Gastroesophageal sphincter (tissue), 4 donors: ENCODE measurements around the gene HMG20A. TPM values are rescaled to one million over a fixed set of nuclear protein-coding genes. Genes with fewer than 3 reads are reported as not detected.

Experiments
- ATAC-seq: fragments of 150-250 bp; one replicate; pipeline ENCODE4 v1.9.1; 2016; ENCODE audit warnings: mild to moderate bottlenecking, moderate library complexity
- H3K27ac ChIP-seq, 4 donors: fragments of 200-600 bp; sonication (generic) in 3 of 4; 1 replicate in 3 of 4; 2 replicates in 1 of 4; pipeline ENCODE4 v1.5.1; 2016 to 2019
- H3K27me3 ChIP-seq: fragments of 200-600 bp; sonication (generic); one replicate; pipeline ENCODE4 v1.5.1; 2019
- H3K36me3 ChIP-seq, 2 donors: fragments of 200-600 bp; sonication (generic); one replicate each; pipeline ENCODE4 v1.5.1; 2019; ENCODE audit warnings: control low read depth in 1 of 2
- H3K4me1 ChIP-seq, 3 donors: fragments of 200-600 bp; sonication (generic); 1 replicate in 2 of 3; 2 replicates in 1 of 3; pipeline ENCODE4 v1.5.1; 2016 to 2019; ENCODE audit warnings: control low read depth in 2 of 3
- H3K4me3 ChIP-seq, 2 donors: fragments of 200-600 bp; sonication (generic); one replicate each; pipeline ENCODE4 v1.5.1; 2019; ENCODE audit warnings: mild to moderate bottlenecking in 1 of 2, moderate library complexity in 1 of 2
- H3K9me3 ChIP-seq, 3 donors: fragments of 200-600 bp; sonication (generic); one replicate each; pipeline ENCODE4 v1.5.1; 2017 to 2019; ENCODE audit warnings: control low read depth in 2 of 3
- CTCF ChIP-seq, 4 experiments: fragments of 200-600 bp in 2 of 4; fragments of 450-650 bp in 2 of 4; sonication (generic) in 1 of 4; IDR thresholded peaks; one replicate each; pipeline ENCODE4 v1.5.1; 2017 to 2019; ENCODE audit warnings: antibody characterized with exemption in 4 of 4, mild to moderate bottlenecking in 2 of 4, moderate library complexity in 2 of 4
- EP300 ChIP-seq: sonication (generic); formaldehyde crosslinking; IDR thresholded peaks from one replicate; pipeline ENCODE4 v1.6.1; 2017; ENCODE audit warnings: antibody characterized with exemption, mild to moderate bottlenecking
- POLR2A ChIP-seq, 2 donors: fragments of 450-650 bp; IDR thresholded peaks; one replicate each; pipeline ENCODE4 v1.6.1; 2017; ENCODE audit warnings: antibody characterized with exemption in 2 of 2, mild to moderate bottlenecking in 2 of 2, moderate library complexity in 1 of 2
- POLR2AphosphoS5 ChIP-seq: sonication (generic); formaldehyde crosslinking; IDR thresholded peaks from one replicate; pipeline ENCODE4 v1.6.1; 2017; ENCODE audit warnings: antibody characterized with exemption
- WGBS, 2 donors: methylation state at CpG; one replicate each; pipeline ENCODE4 v1.1.5; 2018; ENCODE audit warnings: low coverage in 1 of 2; 5-methylcytosine and 5-hydroxymethylcytosine counted together
- total RNA-seq, 4 donors: library from RNA; depleted of rRNA; stranded (reverse); fragments of >200 nt; gene quantifications; one replicate each; pipeline ENCODE4 v1.1.0, GENCODE V29; 2016

Gene HMG20A
- total RNA-seq, 4 donors from 2014 or later = 23.2 to 47.9 (median 33.2) TPM

- no peak for TF ChIP-seq POLR2A (IDR thresholded peaks at IDR 0.05)
- no peak for TF ChIP-seq CTCF (IDR thresholded peaks at IDR 0.05)
- no peak for TF ChIP-seq POLR2AphosphoS5
- no peak for TF ChIP-seq EP300
- Histone ChIP-seq H3K4me3 (no peak overlapping the region), H3K36me3 (peaks cover 0 to 22% of the 10 kb centered on the region in 2 donors), H3K4me1 (peaks cover 28 to 48% (median 31%) of the 10 kb centered on the region in 3 donors), H3K27ac (peak overlapping the region in 1 of 4 donors; percentile 20), H3K27me3 (no peaks in the 10 kb centered on the region), H3K9me3 (no peaks in the 10 kb centered on the region)
- ATAC-seq = no peak
Observed at GRCh38 chr15:77457905-77458265, 37.2 kb downstream of the HMG20A start.

DNA sequence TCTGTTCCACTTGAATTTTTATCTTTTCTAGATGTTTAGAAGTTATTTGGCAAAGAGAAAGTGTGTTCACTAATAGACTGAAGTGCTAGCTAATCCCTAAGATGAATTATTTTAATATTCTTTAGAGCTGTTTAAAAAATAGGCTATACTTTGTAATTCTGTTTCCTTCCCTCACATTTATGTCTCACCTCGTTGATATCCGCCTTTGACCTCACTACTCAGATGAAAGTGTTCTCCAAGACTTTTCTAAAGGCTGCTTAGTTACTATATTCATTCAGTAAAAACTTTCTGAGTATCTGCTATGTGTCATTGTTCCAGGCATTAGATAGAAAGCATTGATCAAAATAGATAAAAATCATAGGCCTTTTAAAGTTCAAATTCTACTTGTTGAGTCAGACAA lies 38.3 kb downstream of the HMG20A start:
- Histone ChIP-seq H3K4me3 (no peak overlapping the region), H3K36me3 (peaks cover 0 to 34% of the 10 kb centered on the region in 2 donors), H3K27ac (no peak overlapping the region), H3K4me1 (peaks cover 28 to 48% (median 31%) of the 10 kb centered on the region in 3 donors), H3K9me3 (no peaks in the 10 kb centered on the region), H3K27me3 (no peaks in the 10 kb centered on the region)
- ATAC-seq = no peak
- WGBS, 2 donors = 55 to 61% methylated on average over 2 of the region's 2 CpGs
- no peak for TF ChIP-seq EP300
- TF ChIP-seq POLR2A (IDR thresholded peaks at IDR 0.05) = no peak
- no peak for TF ChIP-seq CTCF (IDR thresholded peaks at IDR 0.05)
- no peak for TF ChIP-seq POLR2AphosphoS5

DNA sequence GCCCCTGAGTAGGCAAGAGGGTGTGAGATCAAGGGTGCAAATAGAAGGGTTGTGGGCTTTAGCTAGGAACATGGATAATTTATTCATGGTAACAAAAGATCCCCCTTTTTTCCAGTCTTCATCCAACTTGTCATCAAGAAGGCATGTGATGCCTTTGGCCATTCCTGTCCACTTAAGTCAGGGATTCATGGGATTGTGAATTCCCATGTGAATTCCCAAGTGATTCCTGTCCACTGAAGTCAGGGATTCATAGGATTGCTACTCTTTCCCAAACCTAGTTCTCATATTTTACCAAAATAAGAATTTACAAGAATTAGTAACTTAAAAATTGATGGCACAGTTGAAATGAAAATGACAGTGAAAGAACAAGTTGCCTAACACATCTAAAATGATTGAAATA lies 40.8 kb downstream of the HMG20A start:
- Histone ChIP-seq H3K9me3 (no peaks in the 10 kb centered on the region), H3K36me3 (peaks cover 0 to 57% of the 10 kb centered on the region in 2 donors), H3K4me3 (no peak overlapping the region), H3K27me3 (no peaks in the 10 kb centered on the region), H3K27ac (no peak overlapping the region), H3K4me1 (peaks cover 12 to 28% (median 18%) of the 10 kb centered on the region in 3 donors)
- TF ChIP-seq EP300 (no peak), POLR2AphosphoS5 (no peak), CTCF (IDR thresholded peaks at IDR 0.05) (no peak), POLR2A (IDR thresholded peaks at IDR 0.05) (no peak)
- ATAC-seq = no peak

- Histone ChIP-seq H3K9me3 (no peaks in the 10 kb centered on the region), H3K36me3 (peaks cover 4 to 79% of the 10 kb centered on the region in 2 donors), H3K4me3 (no peak overlapping the region), H3K27me3 (no peaks in the 10 kb centered on the region), H3K27ac (no peak overlapping the region), H3K4me1 (peaks cover 0 to 7% (median 0%) of the 10 kb centered on the region in 3 donors)
- WGBS, 2 donors = 92 to 93% methylated on average over 2 to 3 of the region's 3 CpGs
- no peak for ATAC-seq
- TF ChIP-seq POLR2AphosphoS5 (no peak), POLR2A (IDR thresholded peaks at IDR 0.05) (no peak), CTCF (IDR thresholded peaks at IDR 0.05) (no peak), EP300 (no peak)
Observed at GRCh38 chr15:77464129-77464865, 43.6 kb downstream of the HMG20A start.

DNA sequence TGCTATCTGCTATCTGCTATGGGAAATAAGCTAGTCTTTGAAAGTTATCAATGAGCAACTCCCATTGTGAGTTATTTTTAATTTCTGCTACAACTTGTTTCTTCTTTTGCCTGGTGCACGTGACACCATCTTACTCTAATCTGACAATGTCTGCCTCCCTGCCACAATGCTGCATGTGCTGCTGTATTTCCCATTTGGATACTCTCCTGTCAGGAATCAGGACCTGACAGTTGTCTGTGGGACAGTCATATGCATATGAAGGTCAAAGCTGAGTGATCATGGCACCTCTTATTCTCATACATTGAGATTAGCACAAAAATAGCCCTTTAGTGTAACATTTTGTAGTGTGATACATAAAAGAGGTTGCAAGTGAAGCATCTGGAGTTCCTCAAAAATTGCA lies 45.8 kb downstream of the HMG20A start:
- peaks cover 4 to 84% of the 10 kb centered on the region in 2 donors for H3K36me3 ChIP-seq
- no peak overlapping the region for H3K4me3 ChIP-seq
- TF ChIP-seq EP300 = no peak
- no peak for TF ChIP-seq POLR2AphosphoS5
- no peak for TF ChIP-seq CTCF (IDR thresholded peaks at IDR 0.05)
- TF ChIP-seq POLR2A (IDR thresholded peaks at IDR 0.05) = no peak
- H3K27ac ChIP-seq = no peak overlapping the region
- H3K4me1 ChIP-seq = no peaks in the 10 kb centered on the region
- no peak for ATAC-seq
- no peaks in the 10 kb centered on the region for H3K9me3 ChIP-seq
- H3K27me3 ChIP-seq = no peaks in the 10 kb centered on the region
- WGBS, 2 donors = 71 to 88% methylated on average over 1 of the region's 1 CpG
